K562 treated with DMSO at 1 percent for 12 hours (cell line): ENCODE measurements around the gene ANKRD39. TPM values are rescaled to one million over a fixed set of nuclear protein-coding genes. Genes with fewer than 3 reads are reported as not detected.

Experiments
- total RNA-seq: library from RNA; unstranded; fragments of 300-600 nt; gene quantifications from 2 replicates; pipeline ENCODE4 v1.2.3, GENCODE V29; 2022; ENCODE audit not compliant: insufficient read depth

ANKRD39 gene
- 20.6 and 23.9 TPM in 2 replicates for total RNA-seq

DNA sequence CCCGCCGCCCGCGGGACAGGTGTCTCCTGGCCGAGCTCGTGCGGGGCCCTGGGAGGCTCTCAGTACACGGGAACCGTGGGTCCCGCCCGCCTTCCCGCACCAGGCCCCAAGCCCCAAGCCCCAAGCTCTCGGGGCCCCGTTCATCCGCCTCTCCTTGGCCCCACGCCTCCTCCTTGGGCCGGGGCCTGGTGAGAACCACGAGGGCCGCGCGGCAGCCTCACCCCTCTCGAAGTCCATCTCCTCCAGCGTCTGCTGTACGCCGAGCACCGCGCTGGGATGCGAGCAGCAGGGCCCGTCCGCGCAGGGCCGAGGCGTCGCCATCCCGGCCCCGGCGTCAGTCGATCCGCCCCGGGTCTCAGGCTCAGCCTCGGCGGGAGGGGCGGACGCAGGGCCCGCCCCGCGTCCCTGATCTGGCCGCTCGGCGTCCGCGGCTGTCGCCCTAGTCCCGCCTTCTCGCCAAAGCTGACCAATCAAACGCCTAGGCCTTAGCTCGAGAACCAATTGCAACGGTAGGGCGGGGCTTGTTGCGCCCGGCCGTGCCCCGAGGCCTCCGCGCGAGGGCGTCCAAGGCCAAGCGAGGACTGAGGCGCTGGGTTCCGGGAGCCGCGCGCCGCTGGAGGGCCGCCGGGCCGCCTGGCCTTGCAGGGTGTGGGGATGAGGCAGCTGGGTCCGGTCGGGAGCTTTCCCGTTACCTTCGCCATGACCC lies at the start of gene ANKRD39:
ANKRD39 (minus strand) TSS at position 350 of the 706 bp plus-strand sequence; CDS start at position 321, 29 bp downstream.

GRCh38 chr2:96869822-96870625 lies 12.2 kb upstream of the ANKRD39 start, which contains the start of gene SEMA4C:
Gene SEMA4C (minus strand): TSS chr2:96870080. CDS start chr2:96867886, 2,194 bp downstream.

GRCh38 chr2:96843538-96844268 lies 14.1 kb downstream of the ANKRD39 start, which contains the start of gene ANKRD23:
Gene ANKRD23 (minus strand): TSS chr2:96844021. CDS start chr2:96843992, 29 bp downstream.

DNA sequence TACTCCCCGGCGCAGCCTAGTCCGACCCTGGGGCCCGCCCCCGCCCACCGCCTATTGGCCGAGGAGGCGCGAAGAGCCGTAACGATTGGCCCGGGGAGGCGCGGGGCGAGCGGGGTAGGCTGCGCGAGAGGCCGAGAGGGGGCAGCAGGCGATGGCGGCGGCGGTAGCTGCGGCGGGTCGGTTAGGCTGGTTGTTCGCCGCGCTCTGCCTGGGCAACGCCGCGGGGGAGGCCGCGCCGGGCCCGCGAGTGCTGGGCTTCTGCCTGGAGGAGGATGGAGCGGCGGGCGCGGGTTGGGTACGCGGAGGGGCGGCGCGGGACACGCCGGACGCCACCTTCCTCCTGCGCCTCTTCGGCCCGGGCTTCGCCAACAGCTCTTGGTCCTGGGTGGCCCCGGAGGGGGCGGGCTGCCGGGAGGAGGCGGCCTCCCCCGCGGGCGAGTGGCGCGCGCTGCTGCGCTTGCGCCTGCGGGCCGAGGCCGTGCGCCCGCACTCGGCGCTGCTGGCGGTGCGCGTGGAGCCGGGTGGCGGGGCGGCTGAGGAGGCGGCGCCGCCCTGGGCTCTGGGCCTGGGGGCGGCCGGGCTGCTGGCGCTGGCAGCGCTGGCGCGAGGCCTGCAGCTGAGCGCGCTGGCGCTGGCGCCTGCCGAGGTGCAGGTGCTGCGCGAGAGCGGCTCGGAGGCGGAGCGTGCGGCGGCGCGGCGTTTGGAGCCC lies 41.5 kb downstream of the ANKRD39 start, which contains the start of gene CNNM3:
CNNM3 (plus strand) TSS at position 142 of the 709 bp plus-strand sequence; CDS start at position 152, 10 bp downstream.

Other genes starting within 250 kb of the ANKRD39 start
- 16.3 and 44.5 TPM in 2 replicates for gene KANSL3, start 219.7 kb downstream of the ANKRD39 start, total RNA-seq
- gene FER1L5, start 215.3 kb downstream of the ANKRD39 start, total RNA-seq = not detected in 2 replicates
- gene LMAN2L, start 118.0 kb downstream of the ANKRD39 start, total RNA-seq = 16.4 and 22.7 TPM in 2 replicates
- gene CNNM4, start 97.1 kb downstream of the ANKRD39 start, total RNA-seq = 5.2 and 13.1 TPM in 2 replicates
- gene CNNM3, start 41.7 kb downstream of the ANKRD39 start, total RNA-seq = 13.6 and 33.7 TPM in 2 replicates
- gene ANKRD23, start 14.0 kb downstream of the ANKRD39 start, total RNA-seq = 3.2 and 4.7 TPM in 2 replicates
- gene SEMA4C, start 12.1 kb upstream of the ANKRD39 start, total RNA-seq = 18.7 and 37.8 TPM in 2 replicates
- 279 and 372 TPM in 2 replicates for gene FAM178B, start 128.6 kb upstream of the ANKRD39 start, total RNA-seq
- gene FAHD2B, start 236.9 kb upstream of the ANKRD39 start, total RNA-seq = 53.2 and 60.0 TPM in 2 replicates